Renal cortical epithelial cell (primary cell): ENCODE measurements around the gene AMZ2. TPM values are rescaled to one million over a fixed set of nuclear protein-coding genes. Genes with fewer than 3 reads are reported as not detected.
"Not testable (repeated sequence)": the region's sequence is repeated elsewhere in the genome, so short reads cannot be mapped to it uniquely, and the experiment has no call there.

Experiments
- DNase-seq: peaks from one replicate; pipeline ENCODE4 v3.0.0-alpha.2; 2011; ENCODE audit warnings: low read depth
- total RNA-seq: library from RNA; depleted of rRNA; stranded (reverse); fragments of >200 nt; gene quantifications from 2 replicates; pipeline ENCODE4 v1.2.3, GENCODE V29; 2014

The AMZ2 gene
- total RNA-seq, 1 donor from 2014 or later: 53.7 TPM

- DNase-seq: no peak
These were observed 1.5 kb downstream of the AMZ2 start for GRCh38 chr17:68249354-68249765.

DNA sequence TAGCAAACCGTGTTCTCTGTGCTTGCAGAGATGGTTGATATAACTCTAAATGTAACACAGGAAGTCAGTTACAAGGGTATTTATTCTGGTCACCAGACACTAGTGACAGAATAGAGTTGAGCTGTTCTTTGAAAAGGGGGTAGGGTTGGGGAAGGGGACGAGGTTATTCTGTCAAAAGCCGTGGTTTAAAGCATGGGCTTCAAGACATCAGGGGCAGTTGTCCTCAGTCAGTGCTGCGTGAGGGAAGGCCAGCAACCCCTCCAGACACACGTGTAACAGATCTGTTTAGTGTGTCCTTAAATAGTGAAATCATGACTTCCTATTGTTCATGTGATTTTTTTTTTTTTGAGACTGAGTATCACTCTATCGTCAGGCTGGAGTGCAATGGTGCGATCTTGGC, 5.6 kb downstream of the AMZ2 start:
- not testable (repeated sequence) for DNase-seq

GRCh38 chr17:68255151-68255550, 7.3 kb downstream of the AMZ2 start:
- no peak for DNase-seq

GRCh38 chr17:68255731-68256538, 8.1 kb downstream of the AMZ2 start:
- DNase-seq: no peak

DNA sequence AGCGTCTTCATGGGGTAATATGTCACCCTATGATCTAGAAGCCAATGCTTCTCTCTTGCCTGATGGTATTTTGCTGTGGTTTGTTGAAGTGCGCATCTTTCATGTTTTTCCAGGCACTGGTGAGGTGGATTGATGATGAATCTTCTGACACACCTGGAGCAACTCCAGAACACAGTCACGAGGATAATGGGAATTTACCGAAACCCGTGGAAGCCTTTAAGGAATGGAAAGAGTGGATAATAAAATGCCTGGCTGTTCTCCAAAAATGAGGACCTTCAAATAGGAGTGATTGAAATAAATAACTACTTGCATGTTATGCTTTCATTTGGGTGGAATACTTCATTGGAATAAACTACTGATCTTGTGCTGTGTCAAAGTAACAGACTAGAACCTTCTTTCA, 8.9 kb downstream of the AMZ2 start:
- not testable (repeated sequence) for DNase-seq

DNA sequence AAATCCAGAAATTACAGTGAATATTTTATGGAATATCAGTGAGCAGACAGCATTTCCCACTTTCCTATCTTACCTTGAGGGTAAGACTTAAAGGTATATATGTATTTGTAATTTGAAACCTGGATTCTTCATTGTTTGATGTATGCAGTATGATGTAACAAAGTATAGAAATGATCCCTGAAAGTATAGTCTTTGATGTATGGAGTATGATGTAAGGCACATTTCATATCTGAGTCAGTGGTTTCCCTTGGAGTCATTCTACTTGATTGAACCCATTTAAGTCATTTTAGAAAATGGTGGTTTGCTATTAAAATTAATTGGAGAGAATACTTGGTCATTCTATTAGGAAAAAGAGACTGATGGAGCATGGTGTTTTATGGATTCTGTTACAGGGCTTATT, 10.1 kb downstream of the AMZ2 start:
- no peak for DNase-seq

DNA sequence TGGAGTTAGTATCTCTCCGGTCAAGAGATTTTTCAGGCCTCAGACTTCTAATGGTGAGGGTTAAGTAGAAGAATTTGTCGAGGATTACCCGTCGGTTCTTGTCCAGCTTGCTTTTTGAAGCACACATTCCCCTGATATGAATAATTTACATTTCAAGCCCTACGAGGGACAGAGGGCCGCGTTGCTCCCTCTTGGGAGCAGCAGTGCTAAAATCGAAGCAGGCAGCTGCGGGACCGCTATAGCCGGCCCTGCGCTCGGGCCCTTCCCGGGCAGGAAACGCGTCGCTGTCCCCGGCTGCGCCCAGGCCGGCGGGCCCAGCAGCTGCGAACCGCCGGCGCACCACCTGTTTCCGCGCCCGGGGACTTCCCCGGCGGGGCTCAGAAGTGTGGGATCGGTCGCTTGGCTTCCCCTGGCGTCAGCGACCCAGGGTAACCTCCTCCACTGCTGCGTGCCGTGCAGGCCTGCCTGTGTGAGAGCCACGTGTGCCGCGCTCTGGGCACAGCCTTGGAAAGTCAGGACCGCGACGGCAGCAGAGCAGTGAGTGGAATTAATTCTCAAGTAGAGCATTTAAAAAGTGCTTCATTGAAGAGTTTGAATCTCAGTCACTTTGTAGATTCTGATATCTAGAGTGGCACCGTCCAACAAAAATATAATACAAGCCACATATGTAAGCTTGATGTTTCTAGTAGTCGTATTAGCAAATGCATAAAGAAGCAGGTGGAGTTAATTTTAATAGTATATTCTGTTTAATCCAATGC, 11.2 kb downstream of the AMZ2 start:
- DNase-seq: not testable (repeated sequence)

DNA sequence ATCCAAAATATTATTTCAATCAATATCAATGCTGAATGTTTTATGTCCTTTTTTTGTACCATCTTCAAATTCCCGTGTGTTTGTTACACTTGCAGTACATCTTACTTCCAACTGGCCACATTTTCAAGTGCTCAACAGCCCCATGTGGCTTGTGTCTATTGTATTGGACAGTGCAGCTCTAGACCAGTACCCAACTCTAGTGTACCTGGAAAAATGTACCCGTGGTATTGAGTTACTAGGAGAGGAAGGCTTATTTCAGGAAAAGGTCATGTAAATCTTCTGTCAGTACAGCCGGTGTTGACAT, 11.8 kb downstream of the AMZ2 start:
- DNase-seq: not testable (repeated sequence)

GRCh38 chr17:68260051-68260762, 12.4 kb downstream of the AMZ2 start:
- peak; percentile 83 for DNase-seq

GRCh38 chr17:68262467-68262866, 14.6 kb downstream of the AMZ2 start:
- DNase-seq: not testable (repeated sequence)

- peak; percentile 23 for DNase-seq
These were observed 15.3 kb downstream of the AMZ2 start for GRCh38 chr17:68263101-68263681.

DNA sequence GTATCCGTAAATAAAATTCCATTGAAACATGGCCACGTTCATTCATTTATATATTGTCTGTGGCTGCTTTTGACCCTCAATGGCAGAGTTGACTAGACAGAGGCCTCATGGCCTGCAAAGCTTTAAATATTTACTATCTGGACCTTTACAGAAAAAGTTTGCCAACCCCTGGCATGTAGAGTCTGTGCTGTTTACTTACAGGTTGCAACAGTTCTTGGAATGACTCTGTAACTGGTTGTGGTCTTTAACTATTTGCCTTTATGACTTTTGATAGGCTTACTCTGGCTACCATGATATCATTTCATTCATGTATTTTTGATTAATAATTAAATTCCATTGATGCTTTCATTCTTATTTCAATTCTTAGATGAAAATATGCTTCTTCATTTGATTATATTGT, 18.0 kb downstream of the AMZ2 start:
- not testable (repeated sequence) for DNase-seq

- DNase-seq: no peak
These were observed 25.9 kb downstream of the AMZ2 start for GRCh38 chr17:68273722-68274121.

DNA sequence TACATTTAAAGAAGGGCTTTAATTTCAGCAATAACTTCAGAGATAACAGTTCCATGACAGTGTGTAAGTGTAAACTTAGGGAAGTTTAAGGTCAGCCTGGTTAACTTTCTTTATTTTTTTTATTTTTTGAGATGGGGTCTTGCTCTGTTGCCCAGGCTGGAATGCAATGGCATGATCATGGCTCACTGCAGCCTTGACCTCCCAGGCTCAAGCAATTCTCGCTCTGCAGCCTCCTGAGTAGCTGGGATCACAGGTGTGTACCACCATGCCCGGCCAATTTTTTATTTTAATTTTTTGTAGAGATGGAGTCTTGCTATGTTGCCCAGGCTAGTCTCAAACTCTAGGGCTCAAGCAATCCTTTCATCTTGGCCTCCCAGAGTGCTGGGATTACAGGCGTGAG, 28.5 kb downstream of the AMZ2 start:
- not testable (repeated sequence) for DNase-seq

GRCh38 chr17:68277807-68278206, 30.0 kb downstream of the AMZ2 start:
- no peak for DNase-seq

DNA sequence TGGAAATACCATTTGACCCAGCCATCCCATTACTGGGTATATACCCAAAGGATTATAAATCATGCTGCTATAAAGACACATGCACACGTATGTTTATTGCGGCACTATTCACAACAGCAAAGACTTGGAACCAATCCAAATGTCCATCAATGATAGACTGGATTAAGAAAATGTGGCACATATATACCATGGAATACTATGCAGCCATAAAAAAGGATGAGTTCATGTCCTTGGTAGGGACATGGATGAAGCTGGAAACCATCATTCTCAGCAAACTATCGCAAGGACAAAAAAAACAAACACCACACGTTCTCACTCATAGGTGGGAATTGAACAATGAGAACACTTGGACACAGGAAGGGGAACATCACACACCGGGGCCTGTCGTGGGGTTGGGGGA, 34.1 kb downstream of the AMZ2 start:
- not testable (repeated sequence) for DNase-seq

GRCh38 chr17:68288375-68288774, 40.5 kb downstream of the AMZ2 start:
- DNase-seq: no peak

DNA sequence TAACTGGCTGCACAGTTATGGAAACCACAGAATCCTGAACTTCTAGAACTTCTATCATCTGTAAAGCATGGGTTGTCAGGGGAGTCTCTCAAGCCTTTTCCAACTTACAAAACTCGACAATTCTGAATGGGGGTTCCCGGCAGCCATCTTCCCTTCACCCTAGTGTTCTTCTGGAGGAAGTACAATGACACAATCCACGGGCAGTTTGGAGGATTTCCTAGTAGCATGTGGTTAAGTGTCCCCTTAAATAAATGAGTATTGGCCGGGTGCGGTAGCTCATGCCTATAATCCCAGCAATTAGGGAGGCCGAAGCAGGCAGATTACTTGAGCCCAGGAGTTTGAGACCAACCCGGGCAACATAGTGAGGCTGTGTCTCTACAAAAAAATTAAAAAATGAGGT, 41.0 kb downstream of the AMZ2 start:
- DNase-seq: no peak

DNA sequence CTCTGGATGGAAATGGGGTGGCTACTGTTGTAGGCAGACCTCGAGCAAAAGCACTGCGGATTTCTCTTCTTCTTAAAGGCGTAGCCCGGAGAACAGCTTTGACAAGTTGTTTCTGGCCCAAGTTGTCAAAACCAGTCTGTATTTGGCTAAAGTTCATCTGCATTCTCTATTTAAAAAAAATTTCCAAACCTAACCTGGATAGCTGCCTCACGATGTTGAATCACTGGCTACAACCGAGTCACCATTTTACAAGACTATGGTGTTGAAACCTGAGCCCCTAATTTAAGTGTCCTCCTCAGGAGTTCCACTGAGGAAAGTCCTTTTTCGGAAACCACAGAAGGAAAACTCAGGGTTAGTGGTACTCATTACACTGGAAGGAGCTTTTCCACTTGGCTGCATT, 41.6 kb downstream of the AMZ2 start:
- no peak for DNase-seq

GRCh38 chr17:68289936-68290267, 42.1 kb downstream of the AMZ2 start:
- DNase-seq: no peak

DNA sequence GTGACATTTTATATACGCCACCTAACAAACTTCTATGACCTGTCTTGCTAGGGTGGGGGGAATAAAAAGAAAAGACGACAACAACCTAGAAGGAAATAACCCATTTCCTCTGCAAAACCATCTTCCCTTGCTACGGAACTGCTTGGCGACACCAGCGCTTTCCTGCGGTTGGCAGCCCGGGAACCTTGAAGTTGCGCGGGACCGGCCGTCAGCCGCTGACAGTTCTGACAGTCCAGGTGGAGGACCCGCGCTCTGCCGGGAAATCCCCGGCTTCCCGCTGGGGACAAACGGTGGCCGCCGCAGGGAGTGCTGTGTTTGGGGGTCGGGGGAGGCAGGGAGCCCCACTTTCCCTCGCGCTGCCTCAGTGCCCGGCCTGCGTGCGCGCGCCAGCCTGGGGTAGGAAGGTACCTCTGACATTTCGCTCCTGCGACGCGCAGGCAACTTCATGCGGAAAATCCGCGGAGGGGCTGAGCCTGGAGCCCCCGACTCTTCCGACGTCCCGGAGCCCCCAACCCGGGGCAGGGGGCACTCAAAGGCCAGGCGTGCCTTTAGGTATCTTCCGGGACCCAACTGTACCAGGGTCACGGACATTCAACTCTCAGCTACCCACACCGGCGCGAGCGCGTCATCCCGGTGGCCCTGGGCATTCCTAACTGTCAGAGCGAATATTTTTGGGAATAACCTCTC, 42.6 kb downstream of the AMZ2 start:
- DNase-seq: no peak
